Mesodermal cell (in vitro differentiated cells): ENCODE measurements around the gene TXNIP.
A peak's percentile ranks its signal among the peaks of the same experiment; 100 is the strongest.

Source experiments
- H3K27ac ChIP-seq: 2 replicates; pipeline ENCODE4 v1.7.0; 2013; ENCODE audit warnings: mild to moderate bottlenecking, low read depth, low read length, moderate library complexity; ENCODE audit not compliant: severe bottlenecking
- H3K36me3 ChIP-seq: 2 replicates; pipeline ENCODE4 v1.7.1; 2013; ENCODE audit warnings: mild to moderate bottlenecking, low read length, moderate library complexity; ENCODE audit not compliant: control insufficient read depth, insufficient read depth
- H3K4me1 ChIP-seq: one replicate; pipeline ENCODE4 v1.7.1; 2013; ENCODE audit warnings: mild to moderate bottlenecking, low read length; ENCODE audit not compliant: insufficient read depth, control insufficient read depth, poor library complexity, severe bottlenecking
- H3K4me3 ChIP-seq: 2 replicates; pipeline ENCODE4 v1.7.0; 2013; ENCODE audit warnings: low read length, control low read depth, mild to moderate bottlenecking; ENCODE audit not compliant: insufficient read depth, poor library complexity, severe bottlenecking; ENCODE audit errors: extremely low read depth
- H3K9me3 ChIP-seq: 2 replicates; pipeline ENCODE4 v1.7.1; 2013; ENCODE audit warnings: mild to moderate bottlenecking, low read length, moderate library complexity; ENCODE audit not compliant: control insufficient read depth
- WGBS, 2 experiments: methylation state at CpG; one replicate each; pipeline ENCODE4 v1.1.5; 2013; ENCODE audit warnings: missing lambda C conversion rate in 2 of 2; ENCODE audit not compliant: insufficient coverage in 2 of 2; 5-methylcytosine and 5-hydroxymethylcytosine counted together

Gene TXNIP

GRCh38 chr1:145992958-145993617 lies 3.3 kb downstream of the TXNIP start:
- Histone ChIP-seq H3K4me3 (peak overlapping the region; percentile 77), H3K36me3 (peaks cover 35% of the 10 kb centered on the region), H3K27ac (peak overlapping the region; percentile 37), H3K4me1 (peaks cover 29% of the 10 kb centered on the region), H3K9me3 (no peaks in the 10 kb centered on the region)
- 95 to 100% methylated on average over 1 to 4 of the region's 5 CpGs for WGBS, 2 experiments

GRCh38 chr1:145992502-145992936 lies 3.9 kb downstream of the TXNIP start:
- Histone ChIP-seq H3K36me3 (peaks cover 35% of the 10 kb centered on the region), H3K9me3 (no peaks in the 10 kb centered on the region), H3K4me3 (peak overlapping the region; percentile 77), H3K27ac (peak overlapping the region; percentile 37), H3K4me1 (peaks cover 23% of the 10 kb centered on the region)
- no CpG with 5 or more reads among the region's 1 CpG for WGBS, 2 experiments

GRCh38 chr1:145991735-145992412 lies 4.5 kb downstream of the TXNIP start:
- Histone ChIP-seq H3K4me1 (peaks cover 20% of the 10 kb centered on the region), H3K9me3 (no peaks in the 10 kb centered on the region), H3K36me3 (peaks cover 35% of the 10 kb centered on the region), H3K27ac (peak overlapping the region; percentile 18), H3K4me3 (no peak overlapping the region)
- WGBS, 2 experiments: 93 to 96% methylated on average over 3 to 5 of the region's 10 CpGs

GRCh38 chr1:145990249-145990855 lies 6.0 kb downstream of the TXNIP start:
- no peaks in the 10 kb centered on the region for H3K9me3 ChIP-seq
- H3K36me3 ChIP-seq: peaks cover 31% of the 10 kb centered on the region
- peaks cover 35% of the 10 kb centered on the region for H3K4me1 ChIP-seq
- WGBS, 2 experiments: 92 to 100% methylated on average over 2 to 4 of the region's 7 CpGs
- H3K4me3 ChIP-seq: no peak overlapping the region
- peak overlapping the region; percentile 30 for H3K27ac ChIP-seq

GRCh38 chr1:145988773-145989172 lies 7.6 kb downstream of the TXNIP start:
- H3K27ac ChIP-seq: no peak overlapping the region
- 94 to 100% methylated on average over 4 to 5 of the region's 5 CpGs for WGBS, 2 experiments
- H3K4me3 ChIP-seq: no peak overlapping the region
- peaks cover 16% of the 10 kb centered on the region for H3K36me3 ChIP-seq
- H3K9me3 ChIP-seq: no peaks in the 10 kb centered on the region
- H3K4me1 ChIP-seq: peaks cover 41% of the 10 kb centered on the region

DNA sequence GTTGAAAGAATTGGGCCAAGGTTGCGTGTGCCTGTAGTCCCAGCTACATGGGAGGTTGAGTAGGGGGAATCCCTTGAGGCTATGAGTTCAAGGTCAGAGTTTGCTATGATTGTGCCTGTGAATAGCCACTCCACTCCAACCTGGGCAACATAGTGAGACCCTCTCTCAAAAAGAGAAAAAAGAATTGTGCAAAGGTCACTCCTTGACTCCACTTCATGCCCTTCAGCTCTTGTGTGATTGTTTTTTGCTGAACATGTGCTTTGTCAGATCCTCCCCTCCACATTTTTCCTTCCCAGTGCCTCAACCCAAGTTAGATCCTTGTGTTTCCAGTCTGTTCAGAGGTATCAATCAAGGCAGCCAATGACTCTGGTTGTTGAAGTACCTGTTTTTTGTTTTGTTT lies 8.5 kb downstream of the TXNIP start:
- Histone ChIP-seq H3K4me3 (no peak overlapping the region), H3K36me3 (peaks cover 7% of the 10 kb centered on the region), H3K9me3 (no peaks in the 10 kb centered on the region), H3K4me1 (peaks cover 41% of the 10 kb centered on the region), H3K27ac (no peak overlapping the region)
- WGBS, 2 experiments: 100% methylated on average over 1 of the region's 1 CpG

- Histone ChIP-seq H3K9me3 (no peaks in the 10 kb centered on the region), H3K36me3 (no peaks in the 10 kb centered on the region), H3K4me1 (peaks cover 45% of the 10 kb centered on the region), H3K4me3 (no peak overlapping the region), H3K27ac (peak overlapping the region; percentile 75)
- 87 to 91% methylated on average over 4 to 5 of the region's 6 CpGs for WGBS, 2 experiments
Measured at GRCh38 chr1:145986551-145986950, 9.8 kb downstream of the TXNIP start.

DNA sequence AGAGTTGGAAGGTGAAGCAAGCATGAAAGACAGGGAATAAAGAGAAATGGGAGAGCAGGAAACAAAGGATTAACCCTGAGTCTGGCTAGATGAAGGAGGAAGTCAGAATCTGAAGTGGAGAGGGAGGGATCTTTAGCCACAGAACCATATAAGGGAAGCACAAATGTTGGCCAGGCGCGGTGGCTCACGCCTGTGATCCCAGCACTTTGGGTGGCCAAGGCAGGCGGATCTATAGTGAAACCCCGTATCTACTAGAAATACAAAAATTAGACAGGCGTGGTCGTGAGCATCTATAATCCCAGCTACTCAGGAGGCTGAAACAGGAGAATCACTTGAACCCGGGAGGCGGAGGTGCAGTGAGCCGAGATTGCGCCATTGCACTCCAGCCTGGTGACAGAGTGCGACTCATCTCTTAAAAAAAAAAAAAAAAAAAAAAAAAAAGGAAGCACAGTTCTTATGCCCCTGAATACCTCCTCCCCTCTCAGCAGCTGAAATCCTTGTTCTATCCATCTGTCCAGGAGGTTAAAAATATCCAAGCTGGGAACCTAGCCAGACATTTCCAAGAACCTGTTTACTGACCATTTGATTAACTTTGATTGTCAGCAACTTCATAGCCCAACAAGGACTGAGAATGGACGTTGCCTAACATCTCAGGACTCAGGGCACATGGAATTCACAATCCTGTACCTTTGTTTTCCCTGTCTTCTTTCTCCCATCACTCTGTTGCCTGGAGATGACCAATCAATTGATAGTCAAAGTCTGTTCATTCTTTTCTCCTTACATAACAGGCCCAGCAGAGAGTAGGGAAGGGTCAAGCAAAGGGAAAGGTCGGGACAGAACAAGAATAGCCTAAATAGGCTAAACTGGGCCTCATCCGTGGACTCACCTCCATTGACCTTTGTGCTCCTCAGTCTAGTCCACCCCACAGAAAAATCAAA lies 10.6 kb downstream of the TXNIP start:
- WGBS, 2 experiments: 90 to 93% methylated on average over 13 to 14 of the region's 15 CpGs
- peaks cover 46% of the 10 kb centered on the region for H3K4me1 ChIP-seq
- H3K27ac ChIP-seq: peak overlapping the region; percentile 75
- no peak overlapping the region for H3K4me3 ChIP-seq
- H3K36me3 ChIP-seq: no peaks in the 10 kb centered on the region
- no peaks in the 10 kb centered on the region for H3K9me3 ChIP-seq

- H3K9me3 ChIP-seq: no peaks in the 10 kb centered on the region
- no peaks in the 10 kb centered on the region for H3K36me3 ChIP-seq
- H3K4me3 ChIP-seq: no peak overlapping the region
- H3K4me1 ChIP-seq: peaks cover 52% of the 10 kb centered on the region
- H3K27ac ChIP-seq: peak overlapping the region; percentile 75
- WGBS, 2 experiments: 80% methylated on average over 1 of the region's 2 CpGs; no CpG with 5 or more reads in 1 of the 2 experiments
Measured at GRCh38 chr1:145985129-145985501, 11.3 kb downstream of the TXNIP start.
